Measurements from ENCODE around the gene SLC25A48. TPM values are rescaled to one million over a fixed set of nuclear protein-coding genes. Genes with fewer than 3 reads are reported as not detected.

Gene SLC25A48
- polyA plus RNA-seq, 3 donors: 3.4 to 7.0 (median 4.3) TPM

DNA sequence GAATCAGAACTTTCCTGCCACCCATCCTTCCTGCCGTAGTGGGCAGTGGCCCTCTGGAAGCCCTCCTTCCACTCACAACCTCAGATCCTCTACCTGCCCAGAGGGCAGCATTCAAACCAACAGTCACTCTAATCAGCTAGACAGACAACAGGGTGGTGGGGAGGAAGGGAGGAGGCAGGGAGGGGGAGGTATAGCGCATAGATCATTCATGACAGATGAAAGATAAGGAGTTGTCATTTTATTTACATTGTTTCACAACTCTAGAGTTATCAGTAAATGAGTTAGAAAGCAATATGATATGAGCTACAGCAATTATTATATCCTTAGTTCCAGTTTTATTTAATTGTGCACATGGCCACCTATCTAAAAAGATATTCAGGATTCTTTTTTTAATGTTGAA is 60.3 kb downstream of the SLC25A48 start:
- no peak for DNase-seq (ENCODE audit: extremely low read depth in 1 of 11, low read depth in 9 of 11, low spot score in 4 of 11)

DNA sequence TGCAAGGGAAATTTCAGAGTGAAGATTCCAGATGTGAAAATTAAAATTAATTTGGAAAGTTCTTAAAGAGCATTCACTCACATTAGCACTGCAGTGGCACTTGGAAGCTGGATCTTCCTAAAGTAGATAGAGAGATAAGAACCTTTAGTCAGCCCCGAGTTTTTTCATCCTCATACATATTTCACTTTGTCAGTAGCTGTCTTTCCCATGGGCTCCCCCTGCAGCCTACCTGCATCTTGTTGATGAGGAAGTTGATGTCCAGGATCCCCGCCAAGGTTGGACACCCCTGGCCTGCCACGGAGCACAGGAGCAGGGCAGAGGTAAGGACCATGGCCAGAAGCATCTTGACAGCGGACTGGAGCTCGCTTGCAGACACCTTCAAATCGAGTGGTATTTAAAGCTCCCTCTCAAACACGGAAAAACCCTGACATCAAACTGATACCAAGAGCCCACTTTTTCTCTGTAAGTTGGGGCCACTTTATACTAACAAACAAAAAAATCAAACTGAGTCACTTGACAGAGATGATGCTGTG is 61.1 kb downstream of the SLC25A48 start, which contains the start of gene IL9:
Gene IL9, minus strand, starts transcription at position 368 of the 533 bp plus-strand sequence. Its CDS starts 25 bp downstream, at position 343.
- DNase-seq (ENCODE audit: extremely low read depth in 1 of 11, low read depth in 9 of 11, low spot score in 4 of 11): no peak

DNA sequence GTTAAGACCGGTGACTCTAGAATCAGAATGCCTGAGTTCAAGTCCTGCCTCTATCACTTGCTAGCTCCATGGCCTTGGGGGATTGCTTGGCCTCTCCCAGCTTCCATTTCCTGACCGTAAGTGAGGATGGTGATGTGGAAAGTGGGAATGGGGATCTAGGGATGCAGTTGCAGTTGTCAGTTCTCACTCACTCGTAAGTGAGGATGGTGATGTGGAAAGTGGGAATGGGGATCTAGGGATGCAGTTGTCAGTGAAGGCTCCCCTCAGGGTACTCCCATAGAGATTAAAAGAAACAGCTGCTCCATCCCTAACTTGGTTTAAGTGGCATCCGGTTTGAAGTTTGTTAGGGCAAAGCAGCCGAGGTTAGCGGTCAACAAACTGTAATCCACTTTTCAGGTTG is 64.2 kb downstream of the SLC25A48 start:
- no peak for DNase-seq (ENCODE audit: extremely low read depth in 1 of 11, low read depth in 9 of 11, low spot score in 4 of 11)

DNA sequence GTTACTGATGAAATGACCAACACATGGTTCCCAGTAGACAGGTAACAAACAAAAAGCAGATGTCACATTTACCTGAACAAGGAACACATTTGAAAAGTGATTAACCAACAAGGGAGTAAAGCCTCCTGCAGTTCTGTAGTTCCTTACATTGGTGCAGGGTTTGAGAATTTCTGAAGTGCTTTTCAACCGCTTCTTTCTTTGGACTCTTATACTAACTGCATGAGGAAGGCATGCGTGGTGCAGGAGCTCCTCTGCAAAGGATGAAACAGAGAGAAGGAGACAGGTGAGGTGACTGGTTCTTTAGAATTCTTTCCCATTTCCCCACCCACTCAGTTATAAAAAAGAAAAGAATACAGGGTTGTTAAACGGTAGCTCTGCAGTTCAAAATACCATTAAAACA is 65.8 kb downstream of the SLC25A48 start:
- no peak for DNase-seq (ENCODE audit: extremely low read depth in 1 of 11, low read depth in 9 of 11, low spot score in 4 of 11)

GRCh38 chr5:135901633-135902032 is 67.2 kb downstream of the SLC25A48 start:
- DNase-seq (ENCODE audit: extremely low read depth in 1 of 11, low read depth in 9 of 11, low spot score in 4 of 11): no peak

DNA sequence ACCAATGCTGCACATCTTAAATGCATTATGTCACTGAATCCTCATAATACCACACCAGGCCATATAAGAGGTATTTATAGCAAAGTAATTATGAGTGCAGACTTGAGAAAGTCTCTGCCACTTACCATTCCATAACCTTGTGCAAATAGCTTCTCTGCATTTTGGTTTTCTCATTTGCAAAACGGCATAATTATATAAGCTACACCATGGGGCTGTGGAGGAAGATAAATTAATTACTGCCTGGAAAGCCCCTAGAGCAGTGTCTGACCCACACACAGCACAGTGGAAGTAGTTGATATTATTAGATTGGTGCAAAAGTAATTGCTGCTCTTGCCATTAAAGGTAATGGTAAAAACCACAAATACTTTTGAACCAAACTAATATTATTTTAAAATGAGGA is 70.7 kb downstream of the SLC25A48 start:
- DNase-seq (ENCODE audit: extremely low read depth in 1 of 11, low read depth in 9 of 11, low spot score in 4 of 11): no peak

DNA sequence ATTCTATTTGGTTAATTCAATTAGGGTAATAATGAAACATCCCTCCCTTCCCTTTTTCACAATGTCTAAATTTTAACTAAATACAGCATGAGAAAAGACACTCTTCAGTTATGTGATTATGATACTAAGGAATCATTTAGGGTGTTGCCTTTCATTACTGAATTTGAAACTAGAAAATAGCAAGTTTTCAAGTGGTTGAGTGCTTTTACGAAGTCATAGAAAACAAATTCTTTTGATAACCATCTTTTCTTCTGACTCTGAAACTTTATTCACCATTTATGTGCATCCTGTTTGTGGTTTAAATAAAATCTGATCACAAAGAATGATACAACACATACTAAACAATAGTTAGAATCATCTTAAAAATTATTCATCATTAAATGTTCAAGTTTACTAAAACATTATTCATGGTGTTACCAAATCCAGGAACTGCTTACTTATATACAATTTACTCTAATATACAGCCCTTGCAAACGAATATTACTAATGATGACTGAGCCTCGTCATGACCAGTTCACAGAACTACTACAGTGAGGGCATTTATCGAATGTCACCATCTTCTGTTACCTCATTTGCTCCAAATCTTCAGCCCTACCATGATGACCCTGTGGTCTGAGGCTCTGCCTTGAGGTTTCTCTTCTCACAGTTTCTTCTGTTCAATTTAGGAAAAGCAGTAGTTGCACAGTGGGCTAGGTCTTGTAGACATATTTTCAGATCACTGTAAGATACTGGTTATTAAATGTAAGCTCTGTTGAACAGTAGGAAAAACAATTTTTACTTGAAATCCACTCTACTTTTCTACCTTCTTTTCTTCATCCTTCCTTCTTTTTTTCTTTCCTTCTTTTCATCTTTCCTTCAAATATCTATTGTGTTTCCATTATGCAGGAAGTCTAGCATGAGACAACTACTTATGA is 79.5 kb downstream of the SLC25A48 start:
- DNase-seq (ENCODE audit: extremely low read depth in 1 of 11, low read depth in 9 of 11, low spot score in 4 of 11): no peak

- no peak for DNase-seq (ENCODE audit: extremely low read depth in 1 of 11, low read depth in 9 of 11, low spot score in 4 of 11)
These were observed 81.1 kb downstream of the SLC25A48 start for GRCh38 chr5:135915466-135916001.

DNA sequence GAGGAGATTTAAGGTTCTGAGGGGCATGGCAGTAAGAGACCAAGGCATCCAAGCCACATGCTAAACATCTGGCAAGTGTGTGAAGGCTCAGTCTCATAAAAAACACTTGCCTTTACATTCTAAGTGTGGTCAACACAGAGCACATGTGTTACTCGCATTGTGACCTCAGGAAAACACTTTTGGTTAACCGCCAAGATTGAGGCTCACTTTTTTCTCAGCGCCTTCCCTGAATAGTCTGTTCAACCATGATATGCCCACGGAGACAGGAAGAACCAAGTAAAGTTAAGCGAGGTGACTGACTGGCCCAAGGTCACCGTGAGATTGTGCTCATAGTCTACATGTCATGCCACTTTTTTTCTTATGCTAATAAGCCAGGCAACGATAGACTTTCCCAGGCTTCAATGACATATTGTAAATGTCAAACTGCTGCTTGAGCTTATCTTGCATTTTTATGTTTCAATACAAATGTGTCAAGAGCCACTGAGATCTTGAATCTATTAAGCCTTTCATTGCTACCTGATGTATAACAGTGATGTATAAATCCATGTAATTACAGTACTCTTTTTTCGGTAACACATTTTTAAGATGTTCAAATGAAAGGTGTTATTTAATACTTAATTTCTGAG is 82.3 kb downstream of the SLC25A48 start:
- DNase-seq (ENCODE audit: extremely low read depth in 1 of 11, low read depth in 9 of 11, low spot score in 4 of 11): no peak

DNA sequence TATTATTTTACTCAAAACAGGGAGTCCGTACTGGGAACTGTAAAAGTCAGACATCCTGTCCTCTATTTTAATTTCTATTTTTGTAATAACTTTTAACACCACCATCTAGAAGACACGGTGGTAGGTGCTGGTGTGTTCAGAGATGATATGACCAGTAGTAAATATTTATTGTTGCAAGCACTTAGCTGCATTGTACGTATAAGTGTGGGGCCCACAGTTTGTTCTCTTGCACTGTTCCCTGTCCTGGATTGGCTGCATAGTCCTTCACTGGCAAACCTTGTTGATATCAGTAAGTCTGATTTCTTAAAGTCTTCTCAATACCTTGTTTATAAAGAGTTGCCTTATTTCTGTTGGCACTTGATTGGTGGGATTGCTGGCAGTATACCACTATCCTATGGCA is 85.7 kb downstream of the SLC25A48 start:
- no peak for DNase-seq (ENCODE audit: extremely low read depth in 1 of 11, low read depth in 9 of 11, low spot score in 4 of 11)

DNA sequence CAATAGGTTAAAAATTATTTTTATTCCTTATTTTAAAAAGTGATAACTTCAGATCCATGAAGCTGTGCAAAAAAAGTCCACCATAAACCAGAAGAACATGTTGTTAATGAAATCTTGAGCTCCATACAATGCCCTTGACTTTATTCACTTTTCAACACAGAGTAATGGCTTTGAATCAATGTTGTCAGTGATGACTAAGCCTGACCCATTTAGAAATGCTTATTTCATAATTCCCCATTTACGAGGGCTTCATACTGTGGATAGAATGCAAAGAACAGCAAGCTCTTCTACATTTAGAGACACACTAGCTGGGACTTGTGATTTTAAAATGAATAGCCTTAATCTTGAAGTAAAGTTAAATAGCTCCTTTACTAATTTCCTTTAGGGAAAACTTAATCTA is 86.9 kb downstream of the SLC25A48 start:
- no peak for DNase-seq (ENCODE audit: extremely low read depth in 1 of 11, low read depth in 9 of 11, low spot score in 4 of 11)

DNA sequence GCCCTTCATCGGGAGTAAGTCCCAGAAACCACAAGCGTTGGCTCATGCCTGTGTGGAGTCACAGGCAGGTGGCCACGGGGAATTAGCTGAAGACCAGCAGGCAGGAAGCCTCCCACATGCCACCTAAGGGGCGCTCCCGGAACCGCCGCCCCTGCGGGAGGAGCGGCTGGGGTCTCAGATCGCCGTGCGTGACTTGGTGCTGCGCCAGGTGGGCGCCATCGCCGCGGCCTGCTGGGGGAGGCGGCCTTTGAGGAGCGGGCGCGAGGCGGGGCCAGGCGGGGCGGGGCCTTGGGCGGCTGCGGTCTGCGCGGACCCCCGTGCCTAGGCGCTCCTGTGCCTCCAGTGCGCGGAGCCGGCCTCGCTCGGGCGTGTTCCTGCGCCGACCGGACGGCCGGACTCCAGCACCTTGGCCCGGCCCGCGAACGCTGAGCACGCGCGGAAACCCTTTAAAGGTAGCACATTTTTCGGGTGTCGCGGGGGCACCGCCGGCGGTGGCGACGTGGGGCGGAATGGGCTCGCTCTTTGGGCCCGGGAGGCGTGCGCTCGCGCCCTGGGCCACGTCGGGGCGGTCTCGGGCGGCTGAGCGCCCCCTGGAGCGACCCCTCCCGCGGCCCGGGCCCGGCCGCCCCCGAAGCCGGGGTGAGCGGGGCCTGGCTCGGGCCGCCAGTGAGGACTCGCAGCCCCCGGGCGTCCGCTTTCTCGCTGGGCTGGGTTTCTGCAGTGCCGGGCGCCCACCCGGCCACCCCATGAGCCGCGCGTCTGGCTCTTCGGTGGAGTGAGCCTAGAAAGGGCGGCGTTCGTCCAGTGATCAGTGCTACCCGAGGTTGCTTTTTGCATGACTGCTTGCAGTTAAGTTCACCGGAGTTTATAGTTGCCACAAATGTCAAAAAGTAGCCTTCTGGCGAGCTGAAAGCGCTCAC is 95.8 kb downstream of the SLC25A48 start:
- peak in 8 of 11 donors; percentile 29 to 64 (median 53) for DNase-seq (ENCODE audit: extremely low read depth in 1 of 11, low read depth in 9 of 11, low spot score in 4 of 11)

DNA sequence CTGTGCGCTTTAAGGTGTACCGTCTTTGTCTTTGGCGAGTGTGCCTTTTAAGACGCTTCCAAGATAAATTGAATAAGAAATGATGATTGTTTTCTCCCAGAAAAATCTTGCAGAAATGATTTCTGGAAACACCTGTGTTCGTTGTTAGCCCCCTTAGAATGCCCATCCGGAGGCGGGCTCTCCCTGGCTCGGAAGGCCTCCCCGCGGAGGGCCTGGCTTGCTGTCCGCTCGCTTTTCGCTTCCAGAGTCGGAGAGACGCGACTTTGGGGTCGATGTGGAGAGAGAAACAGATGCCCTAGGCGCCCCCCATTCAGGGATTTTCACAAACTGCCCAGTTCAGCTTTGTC is 96.5 kb downstream of the SLC25A48 start:
- DNase-seq (ENCODE audit: extremely low read depth in 1 of 11, low read depth in 9 of 11, low spot score in 4 of 11): peak in 2 of 11 donors; percentile 3 to 7

- DNase-seq (ENCODE audit: extremely low read depth in 1 of 11, low read depth in 9 of 11, low spot score in 4 of 11): peak in 5 of 11 donors; percentile 6 to 42 (median 34)
These were observed 100.5 kb downstream of the SLC25A48 start for GRCh38 chr5:135934939-135935338.

GRCh38 chr5:135937245-135937911 is 102.9 kb downstream of the SLC25A48 start:
- no peak for DNase-seq (ENCODE audit: extremely low read depth in 1 of 11, low read depth in 9 of 11, low spot score in 4 of 11)

All from renal cortex interstitium (tissue), 11 donors.